ENCODE measurements around the gene ADGRB2. TPM values are rescaled to one million over a fixed set of nuclear protein-coding genes. Genes with fewer than 3 reads are reported as not detected.
"Not testable (repeated sequence)": the region's sequence is repeated elsewhere in the genome, so short reads cannot be mapped to it uniquely, and the experiment has no call there.

The ADGRB2 gene
- total RNA-seq, 2 experiments from 2014 or later = 0.54 to 0.56 TPM

DNA sequence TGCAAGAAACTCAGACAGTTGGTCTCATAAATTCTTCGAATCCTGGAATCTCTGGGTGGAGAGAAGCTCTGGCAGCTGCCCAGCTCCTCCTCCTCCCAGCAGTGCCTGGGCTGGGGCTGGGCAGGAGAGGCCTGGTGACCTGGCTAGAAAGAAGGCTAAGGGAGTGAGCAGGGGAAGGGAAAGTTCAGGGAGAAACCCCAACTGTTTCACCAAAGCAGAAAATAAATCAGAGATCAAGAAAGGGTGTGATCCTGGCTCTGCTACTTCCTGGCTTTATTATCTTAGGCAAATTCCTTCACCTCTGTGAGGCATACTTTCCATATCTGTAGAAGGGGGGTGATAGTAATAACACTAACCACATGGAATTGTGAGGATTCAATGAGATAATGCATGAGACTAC, 51.5 kb downstream of the ADGRB2 start:
- no peaks in the 10 kb centered on the region for H3K36me3 Mint-ChIP-seq (ENCODE audit: low read depth)
- intact Hi-C loops (cut with micrococcal nuclease) = loop anchor here (10.0 kb wide), 1 partner anchor 52 kb away; the partner anchor contains the start of gene ADGRB2
- DNase-seq (no peak), ATAC-seq (no peak)
- H3K4me3 Mint-ChIP-seq = no peak overlapping the region
- H3K9me3 Mint-ChIP-seq = no peaks in the 10 kb centered on the region
- H3K27ac Mint-ChIP-seq = no peak overlapping the region
- POLR2A ChIA-PET = no interaction called here
- CTCF ChIA-PET = interaction anchor here (1.0 to 6.1 kb wide), 5 partner anchors 10 to 163 kb away, joined by 3 to 51 read pairs (median 3); partner anchors contain the start of gene COL16A1
- no peak for TF ChIP-seq CTCF (IDR thresholded peaks at IDR 0.05)
- H3K27me3 Mint-ChIP-seq = peaks cover 47% of the 10 kb centered on the region
- H3K4me1 Mint-ChIP-seq (ENCODE audit: low read depth) = peaks cover 20% of the 10 kb centered on the region

DNA sequence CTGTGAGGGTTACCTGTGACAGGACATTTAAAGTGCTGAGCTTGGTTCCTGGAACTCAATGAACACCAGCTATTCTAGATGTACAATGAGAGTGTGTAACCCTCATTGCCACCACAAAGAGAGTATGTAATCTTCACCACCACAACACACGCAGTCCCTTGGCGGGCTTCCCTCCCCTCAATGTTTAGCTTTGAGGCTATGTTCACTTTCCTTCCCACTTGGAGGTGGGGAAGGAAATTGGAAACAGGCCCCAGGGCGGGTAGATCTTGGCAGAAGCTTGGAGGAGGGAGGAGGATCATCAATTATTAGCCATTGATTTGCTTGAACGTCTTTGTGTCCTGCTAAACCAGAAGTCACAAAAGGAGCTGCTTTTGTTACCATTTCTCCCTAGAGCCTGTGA, 52.1 kb downstream of the ADGRB2 start:
- ATAC-seq (no peak), DNase-seq (no peak)
- H3K4me3 Mint-ChIP-seq = no peak overlapping the region
- H3K36me3 Mint-ChIP-seq (ENCODE audit: low read depth) = no peaks in the 10 kb centered on the region
- ChIA-PET POLR2A (no interaction called here), CTCF (interaction anchor here (1.0 to 6.1 kb wide), 8 partner anchors 9 to 163 kb away, joined by 3 to 51 read pairs (median 4); partner anchors contain the start of gene COL16A1)
- TF ChIP-seq CTCF (IDR thresholded peaks at IDR 0.05) = no peak
- H3K27me3 Mint-ChIP-seq = peaks cover 44% of the 10 kb centered on the region
- no peak overlapping the region for H3K27ac Mint-ChIP-seq
- intact Hi-C loops (cut with micrococcal nuclease) = loop anchor here (10.0 kb wide), 1 partner anchor 53 kb away; the partner anchor contains the start of gene ADGRB2
- peaks cover 22% of the 10 kb centered on the region for H3K4me1 Mint-ChIP-seq (ENCODE audit: low read depth)
- H3K9me3 Mint-ChIP-seq = no peaks in the 10 kb centered on the region

DNA sequence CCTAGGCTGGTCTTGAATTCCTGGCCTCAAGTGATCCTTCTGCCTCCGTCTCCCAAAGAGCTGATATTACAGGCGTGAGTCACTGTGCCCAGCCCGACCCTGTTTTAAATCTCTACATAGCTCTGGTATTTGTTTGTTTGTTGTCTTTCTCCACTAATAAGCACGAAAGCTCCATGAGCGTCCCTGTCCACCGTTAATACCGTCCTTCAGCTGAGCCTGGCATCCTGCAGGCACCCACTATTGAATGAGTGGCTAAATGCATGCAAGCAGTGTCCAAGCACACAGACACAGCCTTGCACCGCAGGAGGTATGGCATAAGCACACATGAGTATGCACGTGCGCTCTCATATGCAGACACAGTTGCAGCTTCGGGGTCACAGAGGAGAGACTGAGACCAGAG, 55.8 kb downstream of the ADGRB2 start:
- ChIA-PET CTCF (interaction anchor here (0.8 to 1.8 kb wide), 4 partner anchors 9 to 82 kb away, joined by 4 to 5 read pairs (median 4); no protein-coding TSS in a partner anchor), POLR2A (no interaction called here)
- H3K9me3 Mint-ChIP-seq = no peaks in the 10 kb centered on the region
- no peak overlapping the region for H3K4me3 Mint-ChIP-seq
- H3K27ac Mint-ChIP-seq = no peak overlapping the region
- H3K36me3 Mint-ChIP-seq (ENCODE audit: low read depth) = no peaks in the 10 kb centered on the region
- peaks cover 32% of the 10 kb centered on the region for H3K4me1 Mint-ChIP-seq (ENCODE audit: low read depth)
- intact Hi-C loops (cut with micrococcal nuclease) = no loop called here
- no peak for TF ChIP-seq CTCF (IDR thresholded peaks at IDR 0.05)
- DNase-seq (no peak), ATAC-seq (no peak)
- peaks cover 42% of the 10 kb centered on the region for H3K27me3 Mint-ChIP-seq

DNA sequence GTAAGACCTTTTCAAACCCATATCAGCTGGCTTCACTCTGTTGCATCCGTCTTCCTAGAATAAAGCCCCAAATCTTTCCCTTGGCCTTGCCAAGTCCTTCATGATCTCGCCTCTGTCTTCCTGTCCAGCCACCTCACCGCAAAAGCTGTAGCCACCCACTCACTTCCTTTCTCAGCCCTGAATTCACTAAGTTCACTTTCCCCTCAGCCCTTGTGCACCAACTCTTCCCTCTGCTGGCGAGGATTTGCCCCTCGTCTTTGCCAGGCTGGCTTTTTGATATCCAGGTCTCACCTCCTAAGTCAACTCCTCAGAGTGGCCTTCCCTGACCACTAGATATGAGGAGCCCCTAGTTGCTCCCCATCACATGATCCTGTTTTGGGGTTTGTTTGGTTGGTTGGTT, 56.4 kb downstream of the ADGRB2 start:
- Mint-ChIP-seq H3K27ac (no peak overlapping the region), H3K36me3 (ENCODE audit: low read depth) (no peaks in the 10 kb centered on the region), H3K27me3 (peaks cover 41% of the 10 kb centered on the region), H3K9me3 (no peaks in the 10 kb centered on the region), H3K4me3 (no peak overlapping the region), H3K4me1 (ENCODE audit: low read depth) (peaks cover 32% of the 10 kb centered on the region)
- ChIA-PET CTCF (interaction anchor here (1.0 to 1.8 kb wide), 2 partner anchors 10 to 82 kb away, joined by 4 to 5 read pairs; no protein-coding TSS in a partner anchor), POLR2A (no interaction called here)
- ATAC-seq (no peak), DNase-seq (peak; percentile 45)
- no peak for TF ChIP-seq CTCF (IDR thresholded peaks at IDR 0.05)
- intact Hi-C loops (cut with micrococcal nuclease) = no loop called here

DNA sequence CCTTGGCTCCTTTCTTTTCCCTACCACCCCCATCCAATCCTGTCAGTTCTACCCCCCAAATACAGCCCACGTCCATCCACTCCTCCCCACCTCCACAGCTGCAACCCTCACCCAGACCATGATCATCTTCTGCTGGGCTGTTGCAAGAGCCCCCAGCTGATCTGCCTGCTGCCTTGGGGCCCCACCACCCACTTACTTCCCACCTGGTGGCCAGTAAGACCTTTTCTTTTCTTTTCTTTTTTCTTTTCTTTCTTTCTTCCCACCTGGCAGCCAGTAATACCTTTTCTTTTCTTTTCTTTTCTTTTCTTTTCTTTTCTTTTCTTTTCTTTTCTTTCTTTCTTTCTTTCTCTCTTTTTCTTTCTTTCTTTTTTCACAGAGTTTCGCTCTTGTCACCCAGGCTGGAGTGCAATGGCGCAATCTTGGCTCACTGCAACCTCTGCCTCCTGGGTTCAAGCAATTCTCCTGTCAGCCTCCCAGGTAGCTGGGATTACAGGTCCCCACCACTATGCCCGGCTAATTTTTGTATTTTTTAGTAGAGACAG, 57.0 kb downstream of the ADGRB2 start:
- CTCF ChIA-PET = interaction anchor here (1.0 kb wide), 1 partner anchor 10 kb away, joined by 4 read pairs; no protein-coding TSS in a partner anchor
- ATAC-seq; POLR2A ChIA-PET; H3K27ac Mint-ChIP-seq; H3K36me3 Mint-ChIP-seq (ENCODE audit: low read depth); intact Hi-C loops (cut with micrococcal nuclease); DNase-seq; H3K9me3 Mint-ChIP-seq; H3K4me3 Mint-ChIP-seq: not testable (repeated sequence)
- peaks cover 37% of the 10 kb centered on the region for H3K27me3 Mint-ChIP-seq
- H3K4me1 Mint-ChIP-seq (ENCODE audit: low read depth) = peaks cover 32% of the 10 kb centered on the region
